Measurements from ENCODE around the gene SEMA3C. TPM values are rescaled to one million over a fixed set of nuclear protein-coding genes. Genes with fewer than 3 reads are reported as not detected.

Gene SEMA3C
- total and polyA plus RNA-seq, 4 donors, result 3.3 to 86.8 (median 15.9) TPM

DNA sequence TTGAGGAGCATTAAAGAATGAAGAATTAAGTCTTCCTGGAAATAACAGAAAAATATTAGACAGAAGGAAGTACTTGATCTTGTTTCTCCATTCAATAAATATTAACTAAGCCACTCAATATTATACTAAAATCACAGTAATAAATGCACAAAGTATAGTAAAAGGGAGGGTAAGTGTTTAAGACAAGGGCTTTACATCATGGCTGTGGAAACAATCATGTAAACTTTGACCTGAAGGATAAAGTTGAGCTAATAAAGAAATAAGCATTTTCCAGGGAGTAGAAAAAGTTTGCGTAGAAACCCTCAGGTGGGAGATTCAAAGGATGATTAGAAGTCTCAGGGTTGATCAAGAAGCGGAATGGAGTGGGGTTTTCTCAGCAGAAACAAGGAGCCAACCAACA, 78.2 kb downstream of the SEMA3C start:
- H3K27ac ChIP-seq (ENCODE audit: low read depth in 1 of 2, low read length in 2 of 2), result no peak overlapping the region
- no peaks in the 10 kb centered on the region for H3K4me1 ChIP-seq (ENCODE audit: control insufficient read depth in 1 of 2, insufficient read depth in 2 of 2, low read length in 2 of 2)
- no peaks in the 10 kb centered on the region for H3K9me3 ChIP-seq (ENCODE audit: control insufficient read depth, low read length)
- DNase-seq (no peak), ATAC-seq (ENCODE audit: low FRiP score) (no peak)
- no peak overlapping the region for H3K4me3 ChIP-seq (ENCODE audit: low read length in 2 of 2)
- 98 to 99% methylated on average over 2 of the region's 2 CpGs for WGBS, 2 donors
- intact Hi-C loops (cut with DNase I), result no loop called here
- no peaks in the 10 kb centered on the region for H3K36me3 ChIP-seq (ENCODE audit: control insufficient read depth in 1 of 2, insufficient read depth in 2 of 2, low read length in 1 of 2)
- H3K27me3 ChIP-seq (ENCODE audit: control insufficient read depth in 1 of 2, insufficient read depth in 2 of 2, low read length in 1 of 2), result no peaks in the 10 kb centered on the region

DNA sequence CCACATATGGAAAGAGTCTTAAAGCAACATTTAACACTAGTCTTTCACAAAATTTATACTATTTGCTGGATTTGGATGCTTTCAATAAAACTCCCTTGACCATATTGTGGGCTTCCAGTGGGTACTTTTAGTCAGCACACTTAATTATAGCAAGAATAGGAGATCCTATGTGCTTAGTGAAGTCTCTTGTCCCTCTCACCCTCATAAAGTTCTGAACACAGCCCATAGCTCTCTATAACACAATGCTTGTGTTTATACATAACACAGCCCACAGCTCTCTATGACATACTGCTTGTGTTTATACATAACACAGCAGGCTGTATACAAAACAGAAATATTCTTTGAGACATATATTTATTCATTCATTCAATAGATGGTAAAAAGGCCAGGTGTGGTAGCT, 79.0 kb downstream of the SEMA3C start:
- no peaks in the 10 kb centered on the region for H3K9me3 ChIP-seq (ENCODE audit: control insufficient read depth, low read length)
- H3K27ac ChIP-seq (ENCODE audit: low read depth in 1 of 2, low read length in 2 of 2), result no peak overlapping the region
- intact Hi-C loops (cut with DNase I), result no loop called here
- ATAC-seq (ENCODE audit: low FRiP score) (no peak), DNase-seq (no peak)
- no peaks in the 10 kb centered on the region for H3K36me3 ChIP-seq (ENCODE audit: control insufficient read depth in 1 of 2, insufficient read depth in 2 of 2, low read length in 1 of 2)
- H3K4me1 ChIP-seq (ENCODE audit: control insufficient read depth in 1 of 2, insufficient read depth in 2 of 2, low read length in 2 of 2), result no peaks in the 10 kb centered on the region
- H3K27me3 ChIP-seq (ENCODE audit: control insufficient read depth in 1 of 2, insufficient read depth in 2 of 2, low read length in 1 of 2), result no peaks in the 10 kb centered on the region
- no peak overlapping the region for H3K4me3 ChIP-seq (ENCODE audit: low read length in 2 of 2)

DNA sequence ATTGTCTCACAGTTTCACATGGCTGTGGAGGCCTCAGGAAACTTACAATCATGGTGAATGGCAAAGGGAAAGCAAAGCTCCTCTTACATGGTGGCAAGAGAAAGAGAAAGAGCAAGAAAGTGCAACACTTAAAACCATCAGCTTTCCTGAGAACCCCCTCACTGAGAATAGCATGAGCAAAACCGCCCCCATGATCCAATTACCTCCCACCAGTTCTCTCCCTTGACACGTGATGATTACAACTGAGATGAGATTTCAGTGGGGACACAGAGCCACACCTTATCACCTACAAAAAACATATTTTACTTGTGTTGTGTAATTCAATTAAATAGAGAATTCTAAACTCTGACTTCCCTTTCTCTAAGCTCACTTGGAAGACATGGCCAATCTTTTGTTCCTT, 80.2 kb downstream of the SEMA3C start:
- H3K9me3 ChIP-seq (ENCODE audit: control insufficient read depth, low read length), result no peaks in the 10 kb centered on the region
- no peaks in the 10 kb centered on the region for H3K4me1 ChIP-seq (ENCODE audit: control insufficient read depth in 1 of 2, insufficient read depth in 2 of 2, low read length in 2 of 2)
- H3K27ac ChIP-seq (ENCODE audit: low read depth in 1 of 2, low read length in 2 of 2), result no peak overlapping the region
- H3K27me3 ChIP-seq (ENCODE audit: control insufficient read depth in 1 of 2, insufficient read depth in 2 of 2, low read length in 1 of 2), result no peaks in the 10 kb centered on the region
- intact Hi-C loops (cut with DNase I), result no loop called here
- H3K4me3 ChIP-seq (ENCODE audit: low read length in 2 of 2), result no peak overlapping the region
- ATAC-seq (ENCODE audit: low FRiP score), result no peak
- DNase-seq, result no peak
- WGBS, 2 donors, result 46 to 89% methylated on average over 2 of the region's 2 CpGs
- no peaks in the 10 kb centered on the region for H3K36me3 ChIP-seq (ENCODE audit: control insufficient read depth in 1 of 2, insufficient read depth in 2 of 2, low read length in 1 of 2)

DNA sequence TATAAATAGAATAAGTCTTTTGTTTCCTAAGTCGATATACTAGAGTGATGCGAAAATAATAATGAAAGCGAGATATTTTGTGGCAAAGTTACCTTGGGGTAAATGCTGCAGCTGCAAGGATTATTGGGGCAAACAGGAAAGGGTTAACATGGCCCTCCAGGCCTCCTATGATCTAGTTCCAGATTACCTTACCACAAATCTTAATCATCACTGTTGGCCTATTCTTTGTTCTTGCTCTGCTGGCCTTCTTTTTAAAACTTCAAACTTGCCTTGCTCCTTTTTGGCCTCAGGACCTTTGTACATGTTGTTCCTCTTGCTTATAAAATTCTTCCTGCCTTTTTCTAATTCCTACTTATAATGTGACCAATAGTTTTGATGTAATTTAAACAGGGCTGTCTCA, 81.5 kb downstream of the SEMA3C start:
- no peak overlapping the region for H3K4me3 ChIP-seq (ENCODE audit: low read length in 2 of 2)
- no peaks in the 10 kb centered on the region for H3K36me3 ChIP-seq (ENCODE audit: control insufficient read depth in 1 of 2, insufficient read depth in 2 of 2, low read length in 1 of 2)
- no peak overlapping the region for H3K27ac ChIP-seq (ENCODE audit: low read depth in 1 of 2, low read length in 2 of 2)
- intact Hi-C loops (cut with DNase I), result no loop called here
- ATAC-seq (ENCODE audit: low FRiP score), result no peak
- H3K9me3 ChIP-seq (ENCODE audit: control insufficient read depth, low read length), result no peaks in the 10 kb centered on the region
- no peak for DNase-seq
- H3K4me1 ChIP-seq (ENCODE audit: control insufficient read depth in 1 of 2, insufficient read depth in 2 of 2, low read length in 2 of 2), result no peaks in the 10 kb centered on the region
- WGBS, 2 donors, result 71 to 82% methylated on average over 3 of the region's 3 CpGs
- no peaks in the 10 kb centered on the region for H3K27me3 ChIP-seq (ENCODE audit: control insufficient read depth in 1 of 2, insufficient read depth in 2 of 2, low read length in 1 of 2)

DNA sequence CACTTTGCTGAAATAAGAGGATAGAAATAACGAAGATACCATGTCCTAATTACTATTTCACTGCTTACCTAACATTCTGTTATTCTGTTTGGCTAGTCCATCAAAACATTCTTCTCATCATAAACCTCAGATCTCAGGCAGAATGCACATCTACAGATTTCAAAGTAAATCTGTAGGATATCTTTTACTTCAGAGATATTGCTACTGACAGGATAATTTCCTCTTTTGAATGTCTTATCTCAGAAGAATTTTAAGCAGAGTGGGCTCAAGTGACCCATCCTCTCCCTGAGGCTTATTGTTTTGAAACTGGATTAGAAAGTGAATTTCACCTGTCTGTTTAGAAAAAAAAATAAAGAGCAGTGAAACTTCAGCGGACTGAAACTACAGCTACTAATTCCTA, 83.6 kb downstream of the SEMA3C start:
- H3K36me3 ChIP-seq (ENCODE audit: control insufficient read depth in 1 of 2, insufficient read depth in 2 of 2, low read length in 1 of 2), result no peaks in the 10 kb centered on the region
- intact Hi-C loops (cut with DNase I), result no loop called here
- ATAC-seq (ENCODE audit: low FRiP score) (no peak), DNase-seq (no peak)
- H3K27me3 ChIP-seq (ENCODE audit: control insufficient read depth in 1 of 2, insufficient read depth in 2 of 2, low read length in 1 of 2), result no peaks in the 10 kb centered on the region
- H3K4me3 ChIP-seq (ENCODE audit: low read length in 2 of 2), result no peak overlapping the region
- no peaks in the 10 kb centered on the region for H3K9me3 ChIP-seq (ENCODE audit: control insufficient read depth, low read length)
- WGBS, 2 donors, result 68 to 86% methylated on average over 2 of the region's 2 CpGs
- no peak overlapping the region for H3K27ac ChIP-seq (ENCODE audit: low read depth in 1 of 2, low read length in 2 of 2)
- no peaks in the 10 kb centered on the region for H3K4me1 ChIP-seq (ENCODE audit: control insufficient read depth in 1 of 2, insufficient read depth in 2 of 2, low read length in 2 of 2)

DNA sequence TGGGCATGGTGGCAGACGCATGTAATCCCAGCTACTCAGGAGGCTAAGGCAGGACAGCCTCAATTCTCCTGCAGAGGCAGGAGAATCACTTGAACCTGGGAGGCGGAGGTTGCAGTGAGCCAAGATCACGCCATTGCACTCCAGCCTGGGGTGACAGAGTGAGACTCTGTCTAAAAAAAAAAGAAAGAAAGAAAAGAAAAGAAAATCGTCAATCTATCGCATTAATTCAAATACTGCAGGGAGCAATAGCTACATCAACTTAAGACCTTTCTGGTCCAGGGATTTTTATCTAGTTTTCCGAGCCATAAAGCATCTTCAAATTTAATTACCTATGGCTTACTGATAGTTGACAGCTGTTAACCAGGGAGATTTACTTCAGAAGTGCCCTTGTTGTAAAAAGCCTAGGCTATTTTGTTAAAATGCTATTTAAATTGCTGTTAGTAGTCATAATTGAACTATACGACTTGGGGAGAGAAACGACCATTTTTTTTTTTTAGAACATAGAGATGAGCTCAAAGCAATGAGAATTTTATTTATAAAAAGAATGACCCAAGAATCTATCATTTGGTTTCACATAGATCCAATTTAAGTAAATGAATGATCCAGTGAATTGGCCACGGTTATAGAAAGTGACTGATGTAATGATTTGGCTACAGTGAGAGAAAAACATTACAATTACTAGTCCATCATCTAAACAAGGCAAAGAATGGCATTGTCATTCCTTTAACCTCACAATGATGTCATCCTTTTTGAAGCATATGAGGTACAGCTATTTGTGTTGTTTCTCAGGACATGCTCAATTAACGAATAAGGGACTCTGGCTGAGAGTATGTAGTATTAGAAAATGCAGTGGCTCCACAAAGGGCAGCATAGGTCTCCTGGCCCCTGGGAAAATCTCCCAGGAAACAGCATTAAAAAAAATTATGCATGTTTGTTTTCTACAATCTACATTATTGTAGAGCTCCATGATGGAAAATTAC, 85.3 kb downstream of the SEMA3C start:
- Histone ChIP-seq H3K27ac (ENCODE audit: low read depth in 1 of 2, low read length in 2 of 2) (no peak overlapping the region), H3K9me3 (ENCODE audit: control insufficient read depth, low read length) (no peaks in the 10 kb centered on the region), H3K4me3 (ENCODE audit: low read length in 2 of 2) (no peak overlapping the region), H3K36me3 (ENCODE audit: control insufficient read depth in 1 of 2, insufficient read depth in 2 of 2, low read length in 1 of 2) (no peaks in the 10 kb centered on the region), H3K27me3 (ENCODE audit: control insufficient read depth in 1 of 2, insufficient read depth in 2 of 2, low read length in 1 of 2) (no peaks in the 10 kb centered on the region), H3K4me1 (ENCODE audit: control insufficient read depth in 1 of 2, insufficient read depth in 2 of 2, low read length in 2 of 2) (no peaks in the 10 kb centered on the region)
- DNase-seq (no peak), ATAC-seq (ENCODE audit: low FRiP score) (no peak)
- 71 to 75% methylated on average over 10 of the region's 10 CpGs for WGBS, 2 donors
- intact Hi-C loops (cut with DNase I), result no loop called here

DNA sequence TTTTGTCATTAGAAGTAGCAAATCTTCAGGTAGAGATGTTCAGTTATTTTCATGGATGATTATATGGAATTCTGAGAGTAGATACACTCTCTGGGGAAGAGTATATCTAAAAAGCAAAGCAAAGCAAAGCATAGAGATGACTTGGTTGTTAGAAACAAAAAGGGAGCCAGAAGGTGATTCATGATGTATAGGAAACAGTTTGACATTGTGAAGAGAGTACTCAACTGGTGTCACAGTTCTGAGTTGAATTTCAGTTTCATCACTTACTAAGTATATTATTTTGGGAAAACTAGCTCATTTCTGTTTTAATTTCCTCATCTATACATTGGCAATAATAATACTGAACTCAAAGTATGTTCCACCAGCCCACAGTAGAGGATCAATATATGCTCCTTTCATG, 86.8 kb downstream of the SEMA3C start:
- DNase-seq, result no peak
- H3K4me1 ChIP-seq (ENCODE audit: control insufficient read depth in 1 of 2, insufficient read depth in 2 of 2, low read length in 2 of 2), result no peaks in the 10 kb centered on the region
- H3K9me3 ChIP-seq (ENCODE audit: control insufficient read depth, low read length), result no peaks in the 10 kb centered on the region
- intact Hi-C loops (cut with DNase I), result no loop called here
- H3K36me3 ChIP-seq (ENCODE audit: control insufficient read depth in 1 of 2, insufficient read depth in 2 of 2, low read length in 1 of 2), result no peaks in the 10 kb centered on the region
- no peak for ATAC-seq (ENCODE audit: low FRiP score)
- H3K27ac ChIP-seq (ENCODE audit: low read depth in 1 of 2, low read length in 2 of 2), result no peak overlapping the region
- H3K4me3 ChIP-seq (ENCODE audit: low read length in 2 of 2), result no peak overlapping the region
- H3K27me3 ChIP-seq (ENCODE audit: control insufficient read depth in 1 of 2, insufficient read depth in 2 of 2, low read length in 1 of 2), result no peaks in the 10 kb centered on the region

DNA sequence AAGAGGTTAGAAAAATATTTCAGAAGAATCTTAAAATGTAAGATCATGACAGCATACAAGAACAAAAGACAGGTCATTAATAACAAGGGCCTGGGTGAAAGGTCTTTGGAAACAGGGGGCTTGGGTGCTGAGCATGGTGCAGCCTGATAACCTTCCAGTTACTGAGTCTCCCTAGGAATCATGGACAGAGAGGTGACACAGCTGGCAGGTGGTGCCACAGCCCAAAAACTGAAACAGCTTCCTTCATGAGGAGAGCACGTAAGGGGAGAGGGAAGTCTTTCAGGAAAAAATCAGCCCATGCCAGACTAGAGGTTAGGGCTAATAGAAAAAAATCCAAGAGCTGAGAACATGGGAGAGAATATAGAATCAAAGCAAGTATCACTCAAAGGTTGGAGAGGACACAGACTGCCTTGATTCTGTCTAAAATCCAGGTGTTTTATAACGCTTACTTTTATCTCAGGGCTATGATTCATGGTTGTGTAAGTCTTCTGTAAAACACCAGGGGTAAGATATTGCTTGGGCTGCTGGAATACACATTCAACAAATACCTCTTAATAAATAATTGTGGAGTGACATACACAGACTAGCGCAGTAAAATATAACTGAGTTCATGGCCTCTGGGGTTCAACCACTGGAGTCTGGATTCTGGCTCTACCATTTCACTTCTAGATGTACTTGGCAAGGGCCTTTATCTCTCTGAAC, 88.1 kb downstream of the SEMA3C start:
- no peak overlapping the region for H3K4me3 ChIP-seq (ENCODE audit: low read length in 2 of 2)
- no peak overlapping the region for H3K27ac ChIP-seq (ENCODE audit: low read depth in 1 of 2, low read length in 2 of 2)
- 88% methylated on average over 3 of the region's 3 CpGs for WGBS, 2 donors
- no peaks in the 10 kb centered on the region for H3K9me3 ChIP-seq (ENCODE audit: control insufficient read depth, low read length)
- no peak for DNase-seq
- ATAC-seq (ENCODE audit: low FRiP score), result peak; percentile 48
- intact Hi-C loops (cut with DNase I), result no loop called here
- H3K27me3 ChIP-seq (ENCODE audit: control insufficient read depth in 1 of 2, insufficient read depth in 2 of 2, low read length in 1 of 2), result no peaks in the 10 kb centered on the region
- no peaks in the 10 kb centered on the region for H3K36me3 ChIP-seq (ENCODE audit: control insufficient read depth in 1 of 2, insufficient read depth in 2 of 2, low read length in 1 of 2)
- no peaks in the 10 kb centered on the region for H3K4me1 ChIP-seq (ENCODE audit: control insufficient read depth in 1 of 2, insufficient read depth in 2 of 2, low read length in 2 of 2)

DNA sequence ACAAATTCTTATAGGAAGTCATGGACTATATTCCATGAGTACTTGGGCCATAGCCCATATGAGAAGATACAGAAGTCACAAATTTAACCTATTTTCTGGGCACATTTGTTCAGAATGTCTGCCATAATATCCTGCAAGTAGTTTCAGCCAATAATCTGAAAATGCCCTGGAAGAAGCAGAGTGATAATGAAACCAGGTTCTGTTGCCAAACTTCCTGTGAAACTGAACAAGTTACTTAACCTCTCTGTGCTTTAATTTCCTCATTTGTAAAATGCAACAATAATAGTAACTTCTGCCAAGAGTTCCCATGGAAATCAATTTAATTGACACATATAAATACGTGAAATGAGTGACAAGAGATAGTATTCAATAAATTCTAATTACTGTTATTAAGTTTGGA, 88.8 kb downstream of the SEMA3C start:
- WGBS, 2 donors, result 88 to 92% methylated on average over 1 of the region's 1 CpG
- no peaks in the 10 kb centered on the region for H3K27me3 ChIP-seq (ENCODE audit: control insufficient read depth in 1 of 2, insufficient read depth in 2 of 2, low read length in 1 of 2)
- H3K27ac ChIP-seq (ENCODE audit: low read depth in 1 of 2, low read length in 2 of 2), result no peak overlapping the region
- no peaks in the 10 kb centered on the region for H3K36me3 ChIP-seq (ENCODE audit: control insufficient read depth in 1 of 2, insufficient read depth in 2 of 2, low read length in 1 of 2)
- H3K4me1 ChIP-seq (ENCODE audit: control insufficient read depth in 1 of 2, insufficient read depth in 2 of 2, low read length in 2 of 2), result no peaks in the 10 kb centered on the region
- H3K4me3 ChIP-seq (ENCODE audit: low read length in 2 of 2), result no peak overlapping the region
- DNase-seq (no peak), ATAC-seq (ENCODE audit: low FRiP score) (no peak)
- no peaks in the 10 kb centered on the region for H3K9me3 ChIP-seq (ENCODE audit: control insufficient read depth, low read length)
- intact Hi-C loops (cut with DNase I), result no loop called here
